ENCODE measurements around the gene WDR93.

WDR93 gene

DNA sequence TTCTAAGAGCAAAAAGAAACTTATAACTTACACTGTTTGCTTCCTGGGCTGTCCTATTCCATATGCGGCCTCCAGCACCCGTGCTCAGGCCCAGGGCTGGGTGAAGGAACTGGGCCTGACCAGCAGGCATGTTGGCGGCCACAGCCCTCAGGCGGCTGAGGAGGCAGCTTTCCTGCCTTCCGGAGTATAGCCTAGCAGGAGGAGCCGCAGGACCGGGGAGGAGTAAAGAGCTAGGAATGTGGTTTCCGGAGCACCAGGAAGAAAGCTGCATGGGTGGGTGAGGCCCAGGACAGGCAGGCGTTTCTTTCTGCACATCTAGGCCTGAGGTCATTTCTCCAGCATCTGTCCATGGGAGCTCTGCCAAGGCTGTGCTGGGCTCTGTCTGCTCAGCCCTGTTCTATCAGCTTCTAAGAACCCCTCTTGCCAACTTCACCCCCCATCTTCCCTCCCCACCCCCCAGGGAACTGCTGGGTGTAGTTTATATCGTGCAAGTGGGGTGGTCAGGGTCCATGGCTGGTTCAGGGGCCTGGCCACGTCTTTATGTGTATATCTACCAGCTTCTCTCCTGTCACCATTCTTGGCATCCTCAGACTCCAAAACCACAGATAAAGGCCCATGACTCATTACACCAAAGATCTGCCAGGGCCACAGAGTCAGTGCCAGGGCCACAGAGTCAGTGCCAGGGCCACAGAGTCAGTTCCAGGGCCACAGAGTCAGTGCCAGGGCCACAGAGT lies 27.6 kb upstream of the WDR93 start:
- DNase-seq (ENCODE audit: low spot score) (peak; percentile 93), FAIRE-seq (peak; percentile 35)

DNA sequence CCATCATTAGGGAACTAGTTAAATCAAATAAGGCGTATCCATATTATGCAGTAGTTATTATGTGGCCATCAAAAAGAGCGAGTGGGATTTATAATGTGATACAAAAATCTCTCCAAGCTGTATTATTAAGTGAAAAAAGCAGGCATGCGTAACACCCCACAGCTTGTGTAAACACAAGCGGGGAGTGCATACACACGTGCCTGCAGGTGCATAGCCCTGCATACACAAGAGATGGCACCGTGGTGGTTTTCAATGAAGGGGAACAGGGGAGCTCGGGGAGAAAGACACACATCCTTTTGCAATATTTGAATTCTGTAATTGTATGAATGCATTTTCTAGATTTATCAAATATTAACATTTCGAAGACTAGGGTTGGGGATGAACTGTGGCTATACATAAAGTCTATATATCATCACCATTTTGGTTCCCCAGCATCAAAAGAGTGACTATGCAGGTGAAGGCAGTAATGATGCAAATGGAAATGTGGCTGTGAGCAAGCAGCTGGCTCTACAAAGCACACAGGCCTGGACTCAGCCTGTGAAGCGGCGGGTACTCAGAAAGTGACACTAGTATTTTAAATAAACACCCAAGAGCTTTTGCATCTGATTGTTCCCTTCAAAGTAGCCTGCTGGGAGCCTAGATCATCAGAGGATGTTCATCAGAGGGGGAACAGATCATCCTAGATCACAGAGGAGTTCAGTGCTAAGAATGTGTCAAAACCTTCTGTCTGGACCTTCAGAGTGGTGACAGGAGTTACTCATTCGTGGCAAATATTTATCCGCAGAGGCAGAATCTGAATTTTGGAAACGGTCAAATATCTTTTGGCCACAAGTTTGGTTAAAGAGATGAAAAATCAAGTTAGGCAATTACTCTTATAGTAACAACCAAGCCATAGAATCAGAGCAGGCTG lies 25.9 kb upstream of the WDR93 start:
- FAIRE-seq (no peak), DNase-seq (ENCODE audit: low spot score) (no peak)

DNA sequence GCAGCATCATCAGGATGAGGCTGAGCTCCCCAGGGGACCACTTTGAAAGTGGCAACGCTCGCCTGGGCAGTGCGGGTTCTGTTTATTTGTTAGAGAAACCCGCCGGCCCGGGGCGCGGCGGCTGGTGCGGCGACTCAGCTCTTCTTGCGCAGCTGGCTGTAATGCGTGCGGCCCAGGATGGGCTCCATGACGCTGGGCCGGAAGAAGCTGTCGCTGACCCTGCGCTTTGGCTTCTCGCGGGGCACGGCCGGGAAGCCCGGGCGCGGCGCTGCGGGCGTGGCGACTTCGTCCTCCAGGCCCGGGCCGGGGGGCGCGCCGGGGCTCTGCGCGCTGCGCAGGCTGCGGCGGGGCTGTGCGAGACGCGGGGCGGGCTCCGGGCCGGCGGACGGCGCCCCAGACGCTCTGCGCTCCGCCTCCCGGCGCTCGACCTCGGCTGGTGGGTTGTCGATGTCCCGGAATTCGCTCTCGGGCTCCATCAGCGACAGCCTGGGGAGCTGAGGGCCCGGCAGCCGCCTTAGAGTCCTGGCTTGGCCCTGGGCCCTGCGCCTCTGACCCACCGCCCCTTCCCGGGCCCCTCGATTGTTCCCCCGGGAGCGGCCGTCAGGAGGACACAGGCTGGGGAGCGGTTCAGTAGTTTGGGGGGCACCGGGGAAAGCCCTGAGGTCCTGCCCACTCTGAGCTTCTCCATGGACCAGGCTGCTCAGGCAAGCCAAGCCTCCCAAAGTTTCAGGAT lies 25.0 kb upstream of the WDR93 start:
- FAIRE-seq (no peak), DNase-seq (ENCODE audit: low spot score) (no peak)

DNA sequence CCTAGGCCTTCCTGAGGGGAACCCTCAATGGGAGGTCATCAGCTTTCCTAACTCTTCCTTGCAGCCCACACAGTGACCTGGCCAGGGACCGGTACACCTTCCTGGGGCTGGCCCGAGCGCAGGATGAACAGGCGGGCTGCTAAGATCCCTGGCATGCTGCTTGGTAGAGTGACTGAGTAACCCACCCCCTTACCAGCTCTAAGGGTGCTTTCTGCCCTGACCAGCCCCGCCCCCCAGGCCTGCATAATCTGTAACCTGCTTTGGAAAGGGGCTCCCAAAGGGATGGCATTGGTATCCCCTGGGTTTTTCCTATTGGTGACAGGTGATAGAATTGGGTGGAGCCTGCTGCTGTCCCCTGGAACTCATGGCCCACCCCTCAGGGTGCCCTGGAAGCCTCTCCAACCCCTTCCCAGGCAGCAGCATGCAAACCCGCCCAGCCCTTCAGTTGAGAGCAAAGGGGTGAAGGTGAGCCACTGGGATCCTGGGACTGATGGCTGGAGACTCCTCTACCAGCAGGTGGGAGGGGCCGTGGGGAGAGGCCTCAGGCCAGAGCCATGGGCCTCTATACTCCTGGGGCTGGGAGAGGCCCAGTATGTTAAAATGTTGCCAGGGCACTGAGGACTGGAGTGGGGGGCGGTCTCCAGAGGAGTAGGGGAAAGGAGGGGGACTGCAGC lies 24.3 kb upstream of the WDR93 start:
- no peak for FAIRE-seq

DNA sequence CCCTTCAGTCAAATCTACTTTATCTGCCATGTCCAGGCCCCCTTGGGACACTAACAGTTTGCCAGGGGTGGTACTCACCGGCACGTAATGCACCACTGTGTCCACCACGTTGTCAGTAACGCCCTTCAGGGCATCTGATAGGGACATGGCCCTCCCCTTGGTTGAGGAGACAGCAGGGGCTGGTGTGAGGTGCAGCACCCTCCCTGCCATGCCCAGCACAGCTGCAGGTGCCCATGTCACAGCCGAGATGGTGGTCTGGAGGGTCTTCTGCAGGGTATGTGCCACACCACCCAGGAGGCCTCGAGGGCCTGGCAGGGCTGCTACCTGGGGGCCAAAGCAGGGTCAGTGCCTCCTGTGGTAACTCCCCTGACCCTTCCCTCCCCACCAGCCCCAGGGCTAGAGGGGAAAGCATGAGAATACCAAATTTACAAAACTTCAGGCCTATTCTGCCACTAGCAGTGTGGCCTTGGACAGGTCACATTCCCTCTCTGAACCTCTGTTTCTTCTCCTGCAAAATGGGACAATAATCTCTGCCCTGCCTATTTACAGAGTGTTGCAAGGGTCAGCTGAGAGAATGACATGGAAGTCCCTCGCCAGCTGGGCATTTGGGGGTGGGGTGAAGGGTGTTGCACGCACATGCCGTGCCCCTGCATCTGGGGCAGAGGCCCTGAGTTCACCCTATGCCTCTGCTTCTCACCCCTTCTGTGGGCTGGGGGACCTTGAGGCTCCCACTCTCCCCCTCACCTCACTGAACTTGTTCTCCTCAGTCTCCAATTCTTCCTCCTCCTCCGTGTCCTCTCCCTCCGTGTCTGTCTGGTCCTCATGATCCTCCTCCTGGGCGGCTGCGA lies 23.5 kb upstream of the WDR93 start:
- no peak for DNase-seq (ENCODE audit: low spot score)
- peak; percentile 13 for FAIRE-seq

More for the DNA sequence above, 24.3 kb upstream of the WDR93 start:
- no peak for DNase-seq (ENCODE audit: low spot score)

DNA sequence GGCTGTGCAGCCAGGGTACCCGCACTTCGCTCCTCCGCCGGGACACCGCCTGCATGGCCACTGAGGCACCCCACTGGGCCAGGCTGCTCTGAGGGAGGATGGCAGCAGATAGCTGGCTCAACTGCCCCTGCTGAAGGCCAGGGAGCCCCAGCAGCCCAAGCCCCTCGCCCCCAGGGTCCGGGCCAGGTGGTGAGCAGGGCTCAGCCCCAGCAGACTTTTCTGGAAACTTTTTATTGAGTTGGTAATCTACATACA lies 23.0 kb upstream of the WDR93 start:
- DNase-seq (ENCODE audit: low spot score) = no peak
- no peak for FAIRE-seq

DNA sequence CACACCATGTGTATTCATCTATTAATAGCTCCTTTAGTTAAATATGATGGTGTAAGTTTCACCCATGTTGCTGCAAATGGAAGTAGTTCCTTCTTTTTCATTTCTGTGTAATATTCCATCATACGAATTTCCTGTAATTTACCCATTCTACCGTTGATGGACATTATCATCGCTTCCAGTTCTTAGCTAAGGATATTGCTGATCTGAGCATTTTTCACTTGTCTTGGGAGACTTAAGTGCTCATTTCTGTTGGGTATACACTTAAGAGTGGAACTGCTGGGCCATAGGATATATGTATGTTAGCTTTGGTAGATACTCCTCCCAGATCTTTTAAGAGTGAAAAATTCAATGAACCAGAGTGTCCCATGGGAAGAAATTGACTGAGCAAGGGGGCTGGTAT lies 22.4 kb upstream of the WDR93 start:
- FAIRE-seq (no peak), DNase-seq (ENCODE audit: low spot score) (no peak)

DNA sequence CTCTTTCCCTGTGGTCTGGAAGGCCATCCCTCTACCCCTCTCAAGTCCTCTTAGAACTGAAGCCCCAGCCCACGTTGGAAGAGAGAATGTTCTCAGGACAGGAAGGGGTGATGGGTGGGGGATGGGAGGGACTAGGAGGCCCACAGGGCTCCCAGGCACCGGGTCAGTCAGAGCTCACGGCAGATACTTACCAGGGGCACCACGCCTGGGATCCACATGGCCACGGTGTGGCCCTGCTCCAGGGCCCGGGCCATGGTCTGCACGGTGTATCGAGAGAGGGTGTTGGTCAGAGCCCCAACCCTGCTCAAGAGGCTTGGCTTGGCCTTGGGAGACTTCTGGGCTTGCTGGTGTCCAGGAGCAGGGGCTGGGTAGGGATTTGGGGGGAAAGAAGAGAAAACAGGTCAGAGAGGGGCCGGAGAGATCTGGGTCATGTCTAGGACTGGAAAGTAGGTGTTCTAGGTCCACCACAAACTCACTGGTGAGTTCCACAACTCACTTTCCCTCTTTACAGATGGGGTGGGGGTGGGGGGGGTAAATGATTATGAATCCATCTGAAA lies 21.2 kb upstream of the WDR93 start:
- DNase-seq (ENCODE audit: low spot score) (no peak), FAIRE-seq (no peak)

DNA sequence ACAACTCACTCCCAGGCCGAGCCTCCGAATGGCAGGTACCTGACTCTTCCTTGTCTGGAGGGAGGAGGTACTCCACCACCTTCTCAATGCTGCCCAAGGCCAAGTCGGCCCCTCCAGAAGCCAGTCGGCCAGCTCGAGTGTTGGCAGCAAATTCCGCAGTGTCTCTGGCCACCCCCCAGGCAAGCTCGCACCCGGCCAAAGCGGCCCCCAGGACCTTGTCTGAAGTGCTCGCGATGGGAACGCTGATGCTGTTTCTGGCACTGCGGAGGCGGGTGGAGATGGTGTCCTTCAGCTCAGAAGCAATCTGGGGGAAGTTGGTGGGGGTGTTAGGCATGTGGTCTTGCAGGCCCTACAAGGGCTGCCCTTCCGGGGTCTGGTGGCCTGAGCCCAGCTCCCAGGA lies 20.7 kb upstream of the WDR93 start:
- peak; percentile 61 for FAIRE-seq
- no peak for DNase-seq (ENCODE audit: low spot score)

DNA sequence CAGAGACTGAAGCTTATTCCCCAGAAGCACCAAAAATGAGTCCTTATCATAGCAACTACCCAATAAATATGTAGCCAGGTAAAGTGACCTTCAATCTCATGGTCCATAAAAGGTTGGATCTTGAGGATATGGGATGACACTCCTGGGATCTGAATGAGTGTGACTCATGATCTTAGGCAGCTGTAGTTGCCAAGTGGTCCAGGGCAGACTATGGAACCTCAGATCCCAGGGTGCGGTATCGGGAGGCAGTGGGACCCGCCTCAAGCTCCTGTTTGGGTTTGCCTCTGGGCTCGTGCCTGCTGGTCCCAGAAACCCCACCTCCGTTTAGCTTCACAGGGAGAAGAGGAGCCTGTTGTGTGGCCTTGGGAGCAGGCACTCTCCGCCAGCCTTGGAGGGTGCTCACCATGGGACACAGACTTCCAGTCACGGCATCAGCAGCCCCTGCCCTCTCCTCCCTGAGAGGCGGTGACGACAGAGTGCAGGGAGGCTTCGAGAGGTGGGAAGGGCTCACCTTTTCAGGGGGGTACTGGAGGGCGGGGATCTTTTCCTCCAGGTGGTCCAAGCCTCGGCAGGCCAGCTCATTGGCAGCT lies 19.5 kb upstream of the WDR93 start:
- no peak for DNase-seq (ENCODE audit: low spot score)
- FAIRE-seq = no peak

DNA sequence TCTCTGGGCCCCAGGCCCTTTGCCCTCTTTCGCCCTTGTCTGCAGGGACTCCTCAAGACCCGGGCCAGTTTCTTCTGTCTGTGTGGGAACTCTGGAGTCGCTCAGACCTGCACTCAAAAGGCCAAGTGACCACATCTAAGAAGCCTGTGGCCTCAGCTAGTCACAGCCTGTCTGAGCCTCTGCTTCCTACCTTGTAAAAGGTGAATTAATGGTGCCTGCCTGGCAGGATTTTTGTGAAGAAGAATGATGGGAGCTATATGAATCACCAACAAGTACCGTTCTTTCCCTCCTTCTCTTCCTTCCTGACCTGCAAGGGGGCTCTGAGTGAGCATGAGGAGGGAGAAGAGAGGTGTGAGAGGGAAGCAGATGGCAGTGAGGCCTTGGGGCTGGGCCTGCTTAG lies 18.9 kb upstream of the WDR93 start:
- DNase-seq (ENCODE audit: low spot score) (no peak), FAIRE-seq (no peak)

DNA sequence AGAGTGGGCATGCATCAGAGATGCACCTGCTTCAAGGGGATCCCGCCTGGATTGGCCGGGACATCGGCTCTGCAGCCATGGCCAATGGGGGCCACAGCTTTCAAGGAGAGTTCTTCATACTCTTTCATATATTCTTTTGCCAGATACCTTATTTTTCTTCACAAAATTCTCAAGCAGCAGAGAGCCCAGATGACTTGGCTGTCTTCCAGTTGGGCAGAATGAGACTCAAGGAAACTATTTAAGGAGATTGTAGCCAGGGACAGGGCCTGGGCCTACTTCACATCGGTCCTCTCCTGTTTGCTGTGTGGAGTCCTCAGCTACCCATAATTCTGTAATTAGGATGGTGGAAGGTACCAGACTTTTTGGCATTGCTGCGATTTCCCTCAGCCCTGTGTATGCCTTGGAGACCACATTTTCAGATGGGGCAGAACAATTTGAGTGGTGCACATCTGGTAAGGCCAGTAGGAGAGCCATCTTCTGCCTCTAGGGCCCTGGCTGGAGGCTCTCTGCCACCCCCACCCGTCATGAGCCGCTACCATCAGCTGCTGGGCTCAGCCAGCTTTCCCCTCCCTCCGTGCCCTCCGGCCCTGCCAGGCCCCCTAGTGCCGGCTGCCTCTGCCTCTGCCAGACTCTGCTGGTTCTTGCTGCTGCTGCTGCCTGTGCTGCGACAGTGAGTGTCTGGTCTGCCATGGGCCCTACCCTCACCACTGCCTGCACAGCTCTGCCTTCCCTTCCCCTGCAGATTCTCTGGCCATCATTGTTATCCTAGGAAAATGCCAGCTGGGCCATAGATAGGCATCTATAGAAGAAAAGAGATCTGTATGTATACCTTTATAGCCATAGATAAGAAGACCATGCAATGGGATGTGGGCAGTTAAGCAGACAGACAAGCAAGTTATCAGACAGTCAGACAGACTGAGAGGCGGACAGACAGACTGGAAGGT lies 18.1 kb upstream of the WDR93 start:
- DNase-seq (ENCODE audit: low spot score) = no peak
- no peak for FAIRE-seq

DNA sequence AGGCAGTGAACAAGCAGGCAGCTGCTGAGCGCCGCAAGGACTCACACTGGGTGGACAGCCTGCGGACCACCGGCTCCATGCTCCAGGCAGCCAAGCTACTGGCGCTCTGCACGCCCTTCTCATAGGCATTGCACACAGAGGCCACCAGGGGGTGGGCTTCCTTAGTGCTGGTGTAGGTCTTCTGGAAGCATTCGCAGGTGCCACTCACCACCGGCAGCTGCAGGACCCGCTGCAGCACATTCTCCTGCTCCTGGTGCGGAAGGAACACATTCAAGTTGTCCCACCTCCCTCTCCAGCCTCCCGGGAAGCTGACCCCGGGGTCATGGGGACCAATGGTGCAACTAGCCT lies 17.5 kb upstream of the WDR93 start:
- no peak for FAIRE-seq

DNA sequence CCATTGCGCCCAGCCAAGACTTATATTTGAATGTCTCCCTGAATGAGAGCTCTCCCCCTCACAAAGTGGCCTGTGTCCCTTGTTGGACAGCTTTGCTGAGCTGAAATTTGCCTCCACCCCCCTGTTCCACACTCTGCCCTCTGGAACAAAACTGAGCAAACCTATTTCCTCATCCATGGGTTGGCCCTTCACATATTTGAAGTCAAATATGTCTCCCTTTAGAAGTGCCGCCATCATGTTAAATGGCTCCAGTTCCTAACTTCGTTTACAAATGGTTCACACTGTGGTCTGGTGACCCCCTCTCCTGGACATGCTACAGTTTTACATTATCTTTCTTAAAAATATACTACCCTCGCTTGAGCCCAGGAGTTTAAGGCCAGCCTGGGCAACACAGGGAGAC lies 16.1 kb upstream of the WDR93 start:
- DNase-seq (ENCODE audit: low spot score) (no peak), FAIRE-seq (no peak)

More for the DNA sequence above, 17.5 kb upstream of the WDR93 start:
- DNase-seq (ENCODE audit: low spot score) = peak; percentile 46

DNA sequence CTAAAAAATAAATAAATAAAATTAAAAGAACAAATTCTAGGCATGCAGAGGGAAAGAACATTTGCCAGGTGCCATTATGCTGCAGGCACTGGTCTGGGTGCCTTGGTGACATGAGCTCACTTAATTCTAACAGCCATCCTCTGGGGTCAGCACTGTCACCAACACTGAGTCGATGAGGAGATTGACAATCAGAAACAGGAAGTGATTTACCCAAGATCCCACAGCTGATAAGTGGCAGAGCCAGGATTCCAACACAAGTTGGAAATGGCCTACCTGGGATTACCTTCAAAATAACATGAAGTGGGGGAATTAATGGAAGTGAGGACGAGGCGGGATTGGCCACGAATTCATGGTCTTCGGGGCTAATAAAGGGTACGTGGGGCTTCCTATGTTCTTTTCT lies 15.0 kb upstream of the WDR93 start:
- no peak for FAIRE-seq

DNA sequence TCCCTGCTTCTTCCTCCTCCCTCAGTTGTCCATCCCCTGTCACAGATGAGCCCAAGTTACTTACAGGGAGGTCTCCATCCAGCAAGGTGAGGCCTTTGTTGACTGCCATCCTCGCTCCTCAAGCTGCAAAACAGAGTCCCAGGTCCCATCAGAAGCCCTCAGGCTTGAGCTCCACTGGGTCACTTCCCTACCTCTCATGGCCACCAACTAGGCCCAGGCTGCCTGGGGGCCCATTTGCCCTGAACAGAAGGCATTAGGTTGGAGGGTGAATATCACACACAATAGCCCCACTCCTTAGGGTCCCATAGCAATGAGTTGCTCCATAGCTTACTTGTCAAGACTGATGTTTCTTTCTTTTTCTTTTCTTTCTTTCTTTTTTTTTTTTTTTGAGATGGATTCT lies 13.2 kb upstream of the WDR93 start:
- no peak for FAIRE-seq
- DNase-seq (ENCODE audit: low spot score) = no peak

More for the DNA sequence above, 15.0 kb upstream of the WDR93 start:
- DNase-seq (ENCODE audit: low spot score) = no peak

DNA sequence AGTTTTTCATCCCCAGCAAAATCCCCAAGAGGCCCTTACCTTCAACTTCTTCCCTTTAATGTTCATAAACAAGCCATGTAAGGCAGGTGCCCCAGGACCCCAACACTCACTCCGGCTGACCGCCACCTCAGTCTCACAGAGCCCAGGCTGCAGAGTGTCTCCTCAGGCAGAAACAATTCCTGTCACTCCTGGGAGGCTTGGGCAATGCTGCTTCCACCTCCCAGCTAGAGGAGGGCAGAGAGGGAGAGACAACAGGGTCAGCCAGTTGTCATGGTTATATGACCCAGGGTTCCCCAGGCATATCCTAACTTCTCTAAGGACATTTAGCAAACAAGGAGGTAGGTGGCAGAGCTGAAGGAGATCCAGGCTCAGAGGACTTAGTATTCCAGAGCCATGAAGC lies 11.4 kb upstream of the WDR93 start, which contains the start of gene PLIN1:
Gene PLIN1 (minus strand): TSS at position 156 of the 400 bp plus-strand sequence. CDS start 1,878 bp downstream, outside the sequence.
- FAIRE-seq = no peak
- DNase-seq (ENCODE audit: low spot score) = no peak

DNA sequence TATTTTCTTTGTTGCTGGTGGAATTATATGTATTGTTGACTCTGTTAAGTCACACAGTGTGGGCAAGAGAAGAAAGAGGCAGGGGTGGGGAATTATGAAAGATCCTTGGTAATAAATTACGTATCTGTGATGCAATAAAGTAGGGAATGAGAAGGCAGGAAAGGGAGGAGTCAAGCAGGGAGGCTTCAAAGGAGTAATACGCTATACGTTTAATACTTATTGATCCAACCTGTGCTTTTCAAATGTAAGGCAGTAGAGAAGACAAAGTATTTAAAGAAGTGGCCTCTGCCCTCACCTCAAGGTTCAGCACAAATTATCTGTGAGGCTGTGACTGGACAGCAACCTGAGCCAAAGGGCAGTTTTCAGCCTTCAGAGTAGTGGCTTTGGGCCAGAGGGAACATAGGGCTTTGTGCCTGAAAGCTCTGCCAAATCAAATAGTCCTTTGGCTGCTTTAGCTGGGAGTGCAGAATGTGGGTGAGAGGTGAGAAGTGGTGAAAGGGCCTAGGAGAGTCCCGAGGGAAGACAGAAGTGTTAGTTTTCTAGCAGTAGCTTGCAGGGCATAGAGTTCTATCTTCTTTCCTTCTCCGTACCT lies 10.2 kb upstream of the WDR93 start:
- no peak for FAIRE-seq

More for the DNA sequence above, 10.2 kb upstream of the WDR93 start:
- DNase-seq (ENCODE audit: low spot score) = no peak
